Medulla oblongata (tissue), 1 donor: Measurements from ENCODE around the gene GINS1.
"Not testable (repeated sequence)": the region's sequence is repeated elsewhere in the genome, so short reads cannot be mapped to it uniquely, and the experiment has no call there.

Experiments used
- DNase-seq: peaks from one replicate; pipeline ENCODE4 v3.0.0-alpha.2; 2015; ENCODE audit errors: extremely low spot score

GINS1 gene

GRCh38 chr20:25453035-25453810, 45.8 kb downstream of the GINS1 start:
- no peak for DNase-seq

GRCh38 chr20:25454153-25454900, 46.9 kb downstream of the GINS1 start:
- DNase-seq, result no peak

GRCh38 chr20:25457886-25458680, 50.6 kb downstream of the GINS1 start:
- DNase-seq, result no peak

- no peak for DNase-seq
Observed at GRCh38 chr20:25459111-25459830, 51.8 kb downstream of the GINS1 start.

- DNase-seq, result no peak
Observed at GRCh38 chr20:25459916-25460535, 52.6 kb downstream of the GINS1 start.

GRCh38 chr20:25460566-25461280, 53.2 kb downstream of the GINS1 start:
- no peak for DNase-seq

- DNase-seq, result no peak
Observed at GRCh38 chr20:25461281-25461650, 53.8 kb downstream of the GINS1 start.

DNA sequence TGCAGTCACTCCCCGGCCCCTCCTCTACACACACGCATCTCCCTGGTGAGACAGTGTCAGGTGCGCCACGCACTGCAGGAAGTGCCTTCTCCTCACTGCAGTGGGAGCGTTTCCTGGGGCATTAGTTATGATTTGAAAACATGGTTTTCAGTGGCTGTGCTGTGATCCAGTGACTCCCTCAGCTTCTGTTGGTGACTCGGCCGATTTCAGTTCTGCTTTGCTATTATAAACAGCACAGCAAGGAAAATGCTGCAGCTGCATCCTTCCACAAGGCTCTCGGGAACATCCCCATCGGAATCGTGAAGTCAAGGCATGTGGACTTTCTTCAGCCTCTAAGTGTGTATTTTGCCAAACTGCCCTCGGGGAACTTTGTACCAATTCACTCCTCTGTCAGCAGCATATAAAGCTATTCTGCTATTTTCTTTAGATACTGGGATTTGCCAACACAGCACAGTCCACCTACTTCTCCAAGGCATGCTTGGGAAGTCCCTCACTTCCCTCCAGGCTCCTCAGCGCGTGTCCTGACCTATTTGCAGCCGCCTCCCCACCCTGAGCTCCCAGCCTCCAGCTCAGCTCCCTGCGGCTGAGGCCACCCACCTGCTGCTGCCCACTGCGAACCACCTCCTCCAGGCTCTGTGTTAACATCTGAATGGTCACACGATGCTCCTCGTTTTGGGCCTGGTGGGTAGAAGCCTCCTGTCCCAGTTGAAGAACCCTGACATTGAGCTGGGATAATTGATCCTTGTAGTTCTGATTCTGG, 54.5 kb downstream of the GINS1 start:
- DNase-seq, result peak; percentile 16

- no peak for DNase-seq
Observed at GRCh38 chr20:25464501-25465242, 57.2 kb downstream of the GINS1 start.

DNA sequence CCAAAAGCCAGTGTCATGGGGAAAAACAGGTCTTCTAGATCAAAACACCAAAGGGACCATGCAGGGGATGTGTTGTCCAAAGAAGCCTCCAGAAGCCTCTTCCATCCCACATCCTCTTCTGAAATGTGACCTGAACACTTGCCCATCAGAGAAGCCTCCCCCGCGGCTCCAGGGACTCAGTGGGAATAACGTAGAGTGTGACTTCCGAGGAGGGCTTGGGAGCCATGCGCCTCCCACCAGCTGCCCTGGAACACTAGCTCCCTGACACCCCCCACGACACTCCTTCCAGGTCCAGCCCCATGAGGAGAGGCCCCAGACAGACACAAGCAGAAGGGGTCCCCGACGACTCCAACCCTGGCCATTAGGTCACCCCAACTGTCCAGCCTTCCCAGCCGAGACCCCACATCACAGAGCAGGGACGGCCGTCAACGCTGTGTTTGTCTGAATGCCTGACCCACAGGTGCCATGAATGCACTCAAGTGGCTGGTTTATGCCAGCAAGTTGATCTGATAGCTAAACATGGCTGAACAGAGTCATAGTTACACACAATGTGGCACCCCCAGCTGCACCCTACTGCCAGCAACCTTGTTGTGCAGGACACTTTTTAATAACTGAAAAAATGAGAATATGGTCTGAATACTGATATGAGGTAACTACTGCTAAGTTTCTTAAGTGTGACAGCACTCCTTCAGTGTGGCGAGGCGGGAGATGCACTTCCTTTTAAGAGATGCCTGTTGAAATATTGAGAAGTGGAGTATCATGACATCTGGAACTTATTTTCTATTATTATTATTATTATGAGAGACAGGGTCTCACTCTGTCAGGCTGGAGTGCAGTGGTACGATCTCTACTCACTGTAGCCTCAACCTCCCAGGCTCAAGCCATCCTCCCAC, 58.0 kb downstream of the GINS1 start:
- no peak for DNase-seq

DNA sequence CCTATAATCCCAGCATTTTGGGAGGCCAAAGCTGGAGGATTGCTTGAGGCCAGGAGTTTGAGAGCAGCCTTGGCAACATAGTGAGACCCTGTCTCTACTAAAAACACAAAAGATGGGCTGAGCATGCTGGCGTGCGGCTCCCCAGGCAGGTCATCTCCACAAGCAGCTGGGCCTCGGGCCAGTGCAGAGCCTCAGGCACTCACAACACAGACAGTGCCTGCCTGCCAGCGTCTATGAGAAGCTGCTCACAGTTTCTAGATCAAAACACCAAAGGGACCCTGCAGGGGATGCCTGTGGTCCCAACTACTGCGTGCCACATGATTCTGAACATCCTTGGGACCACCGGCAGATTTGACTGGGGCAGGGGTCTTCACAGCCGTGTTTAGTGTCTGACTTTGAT, 59.4 kb downstream of the GINS1 start:
- DNase-seq, result peak; percentile 47

DNA sequence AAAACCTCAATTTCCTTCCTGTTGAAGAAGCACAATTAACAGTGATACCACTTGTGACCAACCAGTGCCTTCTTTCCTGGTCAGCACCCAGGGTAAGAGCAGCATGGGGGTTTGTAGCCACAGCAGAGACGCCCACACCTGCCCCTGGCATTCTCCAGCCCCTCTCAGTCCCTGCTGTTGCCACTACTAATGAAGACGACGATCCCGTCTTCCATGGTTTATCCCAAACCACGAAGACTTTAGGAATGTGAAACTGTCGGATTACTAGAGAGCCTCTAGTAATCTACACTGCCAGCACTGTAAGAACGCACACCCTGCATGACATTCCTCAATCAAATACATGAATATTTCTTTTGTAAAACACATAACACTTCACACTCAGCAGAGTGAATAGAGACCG, 60.0 kb downstream of the GINS1 start:
- no peak for DNase-seq

- no peak for DNase-seq
Observed at GRCh38 chr20:25468126-25469075, 60.9 kb downstream of the GINS1 start.

DNA sequence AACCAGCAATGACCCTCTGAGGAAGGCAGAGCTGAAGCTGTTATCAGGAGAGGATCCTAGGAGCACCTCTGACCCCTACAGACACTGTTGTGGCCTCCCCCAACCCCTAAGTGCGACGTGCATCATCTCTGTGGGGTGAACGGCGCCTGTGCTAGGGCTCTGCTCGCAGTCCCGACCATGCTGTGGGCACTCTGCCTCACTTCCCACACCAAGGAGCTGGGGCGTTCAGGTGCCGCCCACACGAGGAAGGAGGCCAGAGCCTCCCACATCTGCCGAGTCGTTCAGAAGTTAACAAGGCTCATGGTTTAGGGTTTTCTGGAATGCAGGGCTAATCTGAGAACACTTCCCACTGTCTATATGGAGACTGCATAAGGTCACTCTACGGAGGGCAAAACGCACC, 62.1 kb downstream of the GINS1 start:
- no peak for DNase-seq

GRCh38 chr20:25470045-25470444, 62.6 kb downstream of the GINS1 start:
- no peak for DNase-seq

GRCh38 chr20:25471020-25471419, 63.5 kb downstream of the GINS1 start:
- DNase-seq, result no peak

DNA sequence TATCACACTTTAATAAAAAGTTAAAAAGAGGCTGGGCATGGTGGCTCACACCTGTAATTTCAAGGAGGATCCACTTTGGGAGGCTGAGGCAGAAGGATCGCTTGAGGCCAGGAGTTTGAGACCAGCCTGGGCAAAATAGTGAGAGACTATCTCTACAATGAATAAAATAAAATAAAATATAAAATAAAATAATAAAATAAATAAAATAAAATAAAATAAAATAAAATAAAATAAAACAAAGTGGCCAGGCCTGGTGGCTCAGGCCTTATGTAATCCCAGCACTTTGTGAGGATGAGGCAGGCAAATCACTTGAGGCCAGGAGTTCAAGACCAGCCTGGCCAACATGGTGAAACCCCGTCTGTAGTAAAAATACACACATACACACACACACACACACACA, 65.8 kb downstream of the GINS1 start:
- not testable (repeated sequence) for DNase-seq
